Thoracic aorta (tissue), 2 donors: ENCODE measurements around the gene PCIF1. TPM values are rescaled to one million over a fixed set of nuclear protein-coding genes. Genes with fewer than 3 reads are reported as not detected.

Experiments used
- ATAC-seq: fragments of 150-250 bp; one replicate; pipeline ENCODE4 v1.8.0; 2017; ENCODE audit warnings: low read depth; ENCODE audit not compliant: insufficient number of reproducible peaks, low FRiP score
- DNase-seq: peaks from one replicate; pipeline ENCODE4 v3.0.0-alpha.2; 2020; ENCODE audit warnings: low spot score
- H3K27ac ChIP-seq, 2 donors: fragments of 200-600 bp; sonication (generic); 1 replicate in 1 of 2; 2 replicates in 1 of 2; pipeline ENCODE4 v1.5.1; 2016; ENCODE audit warnings: mild to moderate bottlenecking in 2 of 2, moderate library complexity in 2 of 2
- H3K27me3 ChIP-seq: fragments of 200-600 bp; sonication (generic); replicated peaks from 2 replicates; pipeline ENCODE4 v1.6.0; 2016; ENCODE audit warnings: mild to moderate bottlenecking; ENCODE audit not compliant: insufficient read depth
- H3K36me3 ChIP-seq: fragments of 200-600 bp; sonication (generic); one replicate; pipeline ENCODE4 v1.5.1; 2016
- H3K4me1 ChIP-seq, 2 donors: fragments of 200-600 bp; sonication (generic); 1 replicate in 1 of 2; 2 replicates in 1 of 2; pipeline versions ENCODE4 v1.5.1 to v1.6.0; 2016; ENCODE audit warnings: low read depth in 2 of 2, mild to moderate bottlenecking in 1 of 2; ENCODE audit not compliant: control insufficient read depth in 1 of 2
- H3K4me3 ChIP-seq: fragments of 200-600 bp; sonication (generic); 2 replicates; pipeline ENCODE4 v1.5.1; 2016; ENCODE audit warnings: mild to moderate bottlenecking
- H3K9me3 ChIP-seq: fragments of 200-600 bp; sonication (generic); 2 replicates; pipeline ENCODE4 v1.5.1; 2016
- total RNA-seq, 2 donors: library from RNA; depleted of rRNA; stranded (reverse); fragments of >200 nt; gene quantifications; one replicate each; pipeline versions ENCODE4 v1.1.0 to v1.2.3, GENCODE V29; 2016
- TF ChIP-seq, protein P1 (sequence below): fragments of 200-600 bp; sonication (generic); IDR thresholded peaks from one replicate; pipeline ENCODE4 v1.5.1; 2019; ENCODE audit warnings: antibody characterized with exemption

Gene PCIF1
- total RNA-seq, 2 donors from 2014 or later: 22.6 to 34.7 TPM

DNA sequence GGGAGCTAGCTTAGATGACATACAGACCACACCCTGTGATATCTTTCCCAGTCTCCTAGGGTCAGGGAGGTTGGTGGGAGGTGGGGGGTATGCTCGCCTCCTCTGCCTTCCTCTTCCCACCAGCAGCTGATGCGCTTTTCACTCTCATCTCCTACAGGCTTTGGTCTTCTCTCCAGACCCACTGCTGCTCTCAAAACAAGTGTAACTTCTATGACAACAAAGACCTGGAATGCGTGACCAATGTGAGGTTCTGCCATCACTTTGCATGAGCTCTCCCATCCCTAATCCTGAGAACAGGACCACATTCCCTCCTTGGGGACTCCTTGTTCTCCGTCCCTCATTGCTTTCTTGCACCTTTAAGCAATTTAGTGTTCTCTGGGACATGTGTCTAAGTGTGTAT is 40.7 kb upstream of the PCIF1 start:
- no peak overlapping the region for H3K27ac ChIP-seq
- H3K4me3 ChIP-seq: no peak overlapping the region
- peaks cover 35% of the 10 kb centered on the region for H3K36me3 ChIP-seq
- ATAC-seq (no peak), DNase-seq (no peak)
- no peaks in the 10 kb centered on the region for H3K27me3 ChIP-seq
- H3K4me1 ChIP-seq: peaks cover 14 to 33% of the 10 kb centered on the region in 2 donors
- H3K9me3 ChIP-seq: no peaks in the 10 kb centered on the region
- TF ChIP-seq, protein P1, sequence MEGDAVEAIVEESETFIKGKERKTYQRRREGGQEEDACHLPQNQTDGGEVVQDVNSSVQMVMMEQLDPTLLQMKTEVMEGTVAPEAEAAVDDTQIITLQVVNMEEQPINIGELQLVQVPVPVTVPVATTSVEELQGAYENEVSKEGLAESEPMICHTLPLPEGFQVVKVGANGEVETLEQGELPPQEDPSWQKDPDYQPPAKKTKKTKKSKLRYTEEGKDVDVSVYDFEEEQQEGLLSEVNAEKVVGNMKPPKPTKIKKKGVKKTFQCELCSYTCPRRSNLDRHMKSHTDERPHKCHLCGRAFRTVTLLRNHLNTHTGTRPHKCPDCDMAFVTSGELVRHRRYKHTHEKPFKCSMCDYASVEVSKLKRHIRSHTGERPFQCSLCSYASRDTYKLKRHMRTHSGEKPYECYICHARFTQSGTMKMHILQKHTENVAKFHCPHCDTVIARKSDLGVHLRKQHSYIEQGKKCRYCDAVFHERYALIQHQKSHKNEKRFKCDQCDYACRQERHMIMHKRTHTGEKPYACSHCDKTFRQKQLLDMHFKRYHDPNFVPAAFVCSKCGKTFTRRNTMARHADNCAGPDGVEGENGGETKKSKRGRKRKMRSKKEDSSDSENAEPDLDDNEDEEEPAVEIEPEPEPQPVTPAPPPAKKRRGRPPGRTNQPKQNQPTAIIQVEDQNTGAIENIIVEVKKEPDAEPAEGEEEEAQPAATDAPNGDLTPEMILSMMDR: no peak

- H3K4me3 ChIP-seq: no peak overlapping the region
- no peak for ATAC-seq
- H3K27me3 ChIP-seq: no peaks in the 10 kb centered on the region
- peaks cover 8 to 23% of the 10 kb centered on the region in 2 donors for H3K4me1 ChIP-seq
- peaks cover 38% of the 10 kb centered on the region for H3K36me3 ChIP-seq
- DNase-seq: no peak
- no peaks in the 10 kb centered on the region for H3K9me3 ChIP-seq
- TF ChIP-seq, protein P1: no peak
- no peak overlapping the region for H3K27ac ChIP-seq
Measured at GRCh38 chr20:45894797-45895196, 39.7 kb upstream of the PCIF1 start.

DNA sequence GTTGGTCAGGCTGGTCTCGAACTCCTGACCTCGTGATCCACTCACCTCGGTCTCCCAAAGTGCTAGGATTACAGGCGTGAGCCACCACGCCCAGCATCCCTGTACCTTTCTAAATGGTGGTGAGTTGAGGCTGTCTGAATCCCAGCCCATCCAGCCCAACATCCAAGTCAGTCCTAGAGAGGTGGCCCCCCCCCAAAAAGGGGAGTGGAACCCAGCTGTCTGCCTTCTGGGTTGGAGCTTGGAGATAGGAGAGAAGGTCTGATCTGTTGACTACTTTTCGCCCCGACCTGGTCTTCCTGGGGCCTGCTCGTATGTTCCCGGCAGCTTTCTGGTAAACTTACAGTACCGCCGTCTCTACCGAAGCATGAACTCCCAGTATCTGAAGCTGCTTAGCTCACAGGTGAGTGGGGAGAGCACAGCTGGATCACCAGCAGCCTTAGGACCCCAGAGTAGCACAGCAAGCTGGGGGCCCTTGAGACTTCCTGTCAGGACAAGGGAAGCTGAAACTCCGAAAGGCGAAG is 37.8 kb upstream of the PCIF1 start:
- ATAC-seq (no peak), DNase-seq (no peak)
- peaks cover 7 to 13% of the 10 kb centered on the region in 2 donors for H3K4me1 ChIP-seq
- no peak overlapping the region for H3K4me3 ChIP-seq
- no peaks in the 10 kb centered on the region for H3K27me3 ChIP-seq
- TF ChIP-seq, protein P1: no peak
- peaks cover 38% of the 10 kb centered on the region for H3K36me3 ChIP-seq
- H3K9me3 ChIP-seq: no peaks in the 10 kb centered on the region
- H3K27ac ChIP-seq: no peak overlapping the region

- TF ChIP-seq, protein P1: no peak
- no peaks in the 10 kb centered on the region for H3K27me3 ChIP-seq
- no peak overlapping the region for H3K4me3 ChIP-seq
- peaks cover 38% of the 10 kb centered on the region for H3K36me3 ChIP-seq
- no peak overlapping the region for H3K27ac ChIP-seq
- no peaks in the 10 kb centered on the region for H3K9me3 ChIP-seq
- ATAC-seq: no peak
- peaks cover 2 to 7% of the 10 kb centered on the region in 2 donors for H3K4me1 ChIP-seq
- no peak for DNase-seq
Measured at GRCh38 chr20:45897289-45897688, 37.2 kb upstream of the PCIF1 start.

GRCh38 chr20:45897692-45898091 is 36.8 kb upstream of the PCIF1 start:
- H3K4me1 ChIP-seq: peaks cover 0 to 3% of the 10 kb centered on the region in 2 donors
- ATAC-seq (no peak), DNase-seq (no peak)
- no peak overlapping the region for H3K4me3 ChIP-seq
- no peaks in the 10 kb centered on the region for H3K27me3 ChIP-seq
- H3K9me3 ChIP-seq: no peaks in the 10 kb centered on the region
- peaks cover 38% of the 10 kb centered on the region for H3K36me3 ChIP-seq
- TF ChIP-seq, protein P1: no peak
- H3K27ac ChIP-seq: no peak overlapping the region
